Left ventricle myocardium inferior (tissue), 1 donor: ENCODE results near the gene SLC25A43. TPM values are rescaled to one million over a fixed set of nuclear protein-coding genes. Genes with fewer than 3 reads are reported as not detected.
A peak's percentile ranks its signal among the peaks of the same experiment; 100 is the strongest.

ENCODE experiments used
- DNase-seq: peaks from one replicate; pipeline ENCODE4 v3.0.0-alpha.2; 2020
- H3K27ac ChIP-seq: fragments of 200-600 bp; replicated peaks from 2 replicates; pipeline ENCODE4 v1.8.0; 2021
- H3K27me3 ChIP-seq: fragments of 200-600 bp; 2 replicates; pipeline ENCODE4 v1.8.0; 2021; ENCODE audit warnings: low read depth
- H3K36me3 ChIP-seq: fragments of 200-600 bp; 2 replicates; pipeline ENCODE4 v1.8.0; 2021
- H3K4me1 ChIP-seq: fragments of 200-600 bp; 2 replicates; pipeline ENCODE4 v1.8.0; 2021
- H3K4me3 ChIP-seq: fragments of 200-600 bp; 2 replicates; pipeline ENCODE4 v1.8.0; 2021; ENCODE audit warnings: mild to moderate bottlenecking, moderate library complexity
- H3K9me3 ChIP-seq: fragments of 200-600 bp; replicated peaks from 2 replicates; pipeline ENCODE4 v1.8.0; 2021
- intact Hi-C: fragments of 100-400 bp; cut with micrococcal nuclease; formaldehyde crosslinking; loops from one replicate; pipeline ENCODE4 v1.11.0; 2022
- total RNA-seq: library from RNA; stranded (reverse); fragmentation: NEBNext Ultra II Directional; extraction: Animal tissue kit (Norgen Biotek cat#: 25700); gene quantifications from one replicate; pipeline ENCODE4 v1.2.1, GENCODE V29; 2021
- TF ChIP-seq, protein P1 (sequence below): fragments of 200-600 bp; IDR thresholded peaks from 2 replicates; pipeline ENCODE4 v1.8.0; 2021; ENCODE audit warnings: antibody characterized with exemption, mild to moderate bottlenecking, borderline replicate concordance
- donor health status: DM: no; HTN: yes; CAD: no; lungs with severe emphysema.

The SLC25A43 gene
- total RNA-seq, 1 donor from 2014 or later: 1.4 TPM

GRCh38 chrX:119477812-119478232 is 78.7 kb downstream of the SLC25A43 start:
- no peaks in the 10 kb centered on the region for H3K36me3 ChIP-seq
- no peak for DNase-seq
- no peaks in the 10 kb centered on the region for H3K9me3 ChIP-seq
- H3K4me1 ChIP-seq: peaks cover 12% of the 10 kb centered on the region
- peak overlapping the region; percentile 35 for H3K4me3 ChIP-seq
- intact Hi-C loops: no loop called here
- TF ChIP-seq, protein P1, sequence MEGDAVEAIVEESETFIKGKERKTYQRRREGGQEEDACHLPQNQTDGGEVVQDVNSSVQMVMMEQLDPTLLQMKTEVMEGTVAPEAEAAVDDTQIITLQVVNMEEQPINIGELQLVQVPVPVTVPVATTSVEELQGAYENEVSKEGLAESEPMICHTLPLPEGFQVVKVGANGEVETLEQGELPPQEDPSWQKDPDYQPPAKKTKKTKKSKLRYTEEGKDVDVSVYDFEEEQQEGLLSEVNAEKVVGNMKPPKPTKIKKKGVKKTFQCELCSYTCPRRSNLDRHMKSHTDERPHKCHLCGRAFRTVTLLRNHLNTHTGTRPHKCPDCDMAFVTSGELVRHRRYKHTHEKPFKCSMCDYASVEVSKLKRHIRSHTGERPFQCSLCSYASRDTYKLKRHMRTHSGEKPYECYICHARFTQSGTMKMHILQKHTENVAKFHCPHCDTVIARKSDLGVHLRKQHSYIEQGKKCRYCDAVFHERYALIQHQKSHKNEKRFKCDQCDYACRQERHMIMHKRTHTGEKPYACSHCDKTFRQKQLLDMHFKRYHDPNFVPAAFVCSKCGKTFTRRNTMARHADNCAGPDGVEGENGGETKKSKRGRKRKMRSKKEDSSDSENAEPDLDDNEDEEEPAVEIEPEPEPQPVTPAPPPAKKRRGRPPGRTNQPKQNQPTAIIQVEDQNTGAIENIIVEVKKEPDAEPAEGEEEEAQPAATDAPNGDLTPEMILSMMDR: no peak
- H3K27me3 ChIP-seq: no peaks in the 10 kb centered on the region
- peak overlapping the region; percentile 55 for H3K27ac ChIP-seq

DNA sequence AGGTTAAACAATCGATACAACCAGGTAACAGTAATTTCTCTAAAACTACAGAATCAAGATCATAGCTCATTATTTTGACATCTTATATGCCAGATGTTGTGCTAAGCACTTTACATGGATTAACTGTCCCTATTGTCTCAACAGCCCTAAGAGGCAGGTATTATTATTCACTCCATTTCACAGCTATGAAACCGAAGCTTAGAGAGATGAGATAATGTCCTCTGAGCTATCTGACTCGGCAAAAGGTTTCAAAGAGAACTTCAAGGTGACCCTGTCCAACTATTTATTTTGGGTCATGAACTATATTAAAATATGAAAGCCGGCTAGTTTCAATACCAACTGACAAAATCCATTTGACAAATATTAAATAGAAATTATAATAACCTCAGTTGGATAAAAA is 79.4 kb downstream of the SLC25A43 start:
- Histone ChIP-seq H3K4me3 (peak overlapping the region; percentile 35), H3K9me3 (no peaks in the 10 kb centered on the region), H3K36me3 (no peaks in the 10 kb centered on the region), H3K4me1 (peaks cover 12% of the 10 kb centered on the region), H3K27me3 (no peaks in the 10 kb centered on the region), H3K27ac (peak overlapping the region; percentile 55)
- intact Hi-C loops: no loop called here
- TF ChIP-seq, protein P1: no peak
- DNase-seq: no peak

DNA sequence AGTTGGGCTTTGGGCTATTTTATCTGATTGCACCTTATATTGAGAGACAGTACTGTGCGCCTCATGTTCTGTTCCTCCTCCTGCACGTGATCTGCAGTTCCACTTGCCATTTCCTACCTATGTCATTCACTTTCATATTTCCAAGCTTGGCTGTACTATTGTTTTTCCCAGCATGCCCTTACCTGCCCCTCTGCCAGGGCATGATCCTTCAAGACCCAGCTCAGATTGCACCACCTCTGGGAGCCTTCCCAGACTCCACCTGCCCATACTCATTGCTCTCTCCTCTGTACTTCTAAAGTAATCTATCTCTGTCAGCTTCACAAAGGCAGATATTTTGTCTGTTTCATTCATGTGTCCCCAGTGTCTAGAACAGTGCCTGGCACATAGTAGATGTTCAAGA is 80.7 kb downstream of the SLC25A43 start:
- no peaks in the 10 kb centered on the region for H3K9me3 ChIP-seq
- H3K27me3 ChIP-seq: no peaks in the 10 kb centered on the region
- H3K4me1 ChIP-seq: peaks cover 12% of the 10 kb centered on the region
- no peak overlapping the region for H3K27ac ChIP-seq
- intact Hi-C loops: no loop called here
- no peak overlapping the region for H3K4me3 ChIP-seq
- TF ChIP-seq, protein P1: no peak
- no peak for DNase-seq
- H3K36me3 ChIP-seq: no peaks in the 10 kb centered on the region

DNA sequence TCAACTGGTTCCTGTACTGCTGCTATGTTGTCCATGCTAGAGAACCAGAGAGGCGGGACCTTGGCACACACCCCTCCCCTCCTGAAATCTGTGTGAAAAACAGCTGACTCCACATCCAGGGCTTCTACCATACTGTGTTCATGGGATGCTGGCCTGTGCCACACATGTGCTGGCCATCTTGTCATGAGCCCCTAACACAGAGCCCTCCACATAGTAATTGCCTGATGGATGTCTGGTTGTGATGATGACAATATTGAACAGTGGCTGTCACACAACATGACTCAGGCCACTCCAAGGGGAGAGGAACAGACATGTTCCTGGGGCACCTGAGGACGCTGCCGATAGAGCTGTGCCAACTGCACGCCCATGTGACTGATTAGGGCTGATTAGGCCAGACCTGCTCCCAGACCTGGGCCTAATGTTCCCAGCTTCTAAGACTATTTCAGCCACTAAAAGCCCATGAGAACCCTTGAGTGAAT is 82.2 kb downstream of the SLC25A43 start:
- Histone ChIP-seq H3K36me3 (no peaks in the 10 kb centered on the region), H3K27ac (peak overlapping the region; percentile 88), H3K9me3 (no peaks in the 10 kb centered on the region), H3K27me3 (no peaks in the 10 kb centered on the region), H3K4me1 (peaks cover 12% of the 10 kb centered on the region), H3K4me3 (no peak overlapping the region)
- intact Hi-C loops: no loop called here
- TF ChIP-seq, protein P1: no peak
- DNase-seq: peak; percentile 17

GRCh38 chrX:119482041-119482440 is 82.9 kb downstream of the SLC25A43 start:
- TF ChIP-seq, protein P1: no peak
- no peaks in the 10 kb centered on the region for H3K27me3 ChIP-seq
- no peaks in the 10 kb centered on the region for H3K36me3 ChIP-seq
- H3K4me1 ChIP-seq: peaks cover 12% of the 10 kb centered on the region
- H3K27ac ChIP-seq: peak overlapping the region; percentile 88
- H3K4me3 ChIP-seq: peak overlapping the region; percentile 64
- intact Hi-C loops: no loop called here
- no peaks in the 10 kb centered on the region for H3K9me3 ChIP-seq
- no peak for DNase-seq
